GM12878 (cell line): Measurements from ENCODE around the gene S100A10. TPM values are rescaled to one million over a fixed set of nuclear protein-coding genes. Genes with fewer than 3 reads are reported as not detected.

ENCODE experiments used
- ATAC-seq: fragments of 200-7000 bp; cut with Tn5 transposase; 3 replicates; pipeline ENCODE4 v1.9.1; 2020; ENCODE audit warnings: mild to moderate bottlenecking, moderate library complexity
- BruUV-seq: library from RNA; stranded (reverse); fragments of 400-500 nt; replicated peaks from 2 replicates; lab custom pipeline; 2021; lab: Mats Ljungman, UMichigan
- CTCF ChIA-PET: fragments of 300-600 bp; sonication (Branson Sonifier 250); formaldehyde crosslinking; extraction: SDS; loops from one replicate; lab custom pipeline; 2021; ENCODE audit warnings: inconsistent platforms; lab: Yijun Ruan, JAX
- POLR2A ChIA-PET: fragments of 350-600 bp; formaldehyde crosslinking; extraction: SDS; loops from one replicate; lab custom pipeline; 2021; ENCODE audit warnings: inconsistent platforms; lab: Charles Lee
- RAD21 ChIA-PET: fragments of 300-600 bp; sonication (Branson Sonifier 250); formaldehyde crosslinking; loops from one replicate; lab custom pipeline; 2023; ENCODE audit warnings: antibody characterized with exemption; ENCODE audit not compliant: unreplicated experiment; lab: Charles Lee
- SMC1A ChIA-PET: fragments of 300-600 bp; sonication (Branson Sonifier 250); formaldehyde crosslinking; loops from one replicate; lab custom pipeline; 2023; ENCODE audit not compliant: unreplicated experiment, uncharacterized antibody; lab: Charles Lee
- DNase-seq: peaks from one replicate; pipeline ENCODE4 v3.0.0-alpha.2; 2011; ENCODE audit warnings: low read depth, low spot score
- FAIRE-seq: peaks from 3 replicates; lab custom pipeline; 2011; peaks lifted over from hg19 to GRCh38; lab: Jason Lieb, UNC
- H2AFZ ChIP-seq: 2 replicates; pipeline ENCODE4 v1.6.0; 2011; ENCODE audit warnings: low read depth, low read length, control low read depth; ENCODE audit not compliant: control insufficient read depth
- H3K27ac ChIP-seq: 2 replicates; pipeline ENCODE4 v1.5.1; 2011; ENCODE audit warnings: control low read depth; ENCODE audit not compliant: control insufficient read depth, insufficient read depth
- H3K27me3 ChIP-seq, 2 experiments: replicated peaks in 1 of 2; 2 replicates each; pipeline versions ENCODE4 v1.6.0 to v1.6.1; 2011; ENCODE audit warnings: low read length in 1 of 2; ENCODE audit not compliant: control insufficient read depth in 2 of 2, insufficient read depth in 2 of 2
- H3K36me3 ChIP-seq, 2 experiments: 2 replicates each; pipeline ENCODE4 v1.5.1; 2011; ENCODE audit warnings: low read length in 1 of 2; ENCODE audit not compliant: control insufficient read depth in 2 of 2, insufficient read depth in 2 of 2
- H3K4me1 ChIP-seq: 2 replicates; pipeline ENCODE4 v1.6.1; 2011; ENCODE audit warnings: mild to moderate bottlenecking, low read length, moderate library complexity, mixed read lengths; ENCODE audit not compliant: control insufficient read depth, insufficient read depth
- H3K4me2 ChIP-seq: 2 replicates; pipeline ENCODE4 v1.6.0; 2011; ENCODE audit warnings: control low read depth; ENCODE audit not compliant: control insufficient read depth, insufficient read depth
- H3K4me3 ChIP-seq: fragments of 200-600 bp; sonication (generic); 2 replicates; pipeline ENCODE4 v1.5.1; 2016
- H3K79me2 ChIP-seq: 2 replicates; pipeline ENCODE4 v1.6.0; 2011; ENCODE audit warnings: low read length; ENCODE audit not compliant: control insufficient read depth, insufficient read depth
- H3K9ac ChIP-seq: 2 replicates; pipeline ENCODE4 v1.8.0; 2011; ENCODE audit warnings: low read length, control low read depth, mixed read lengths; ENCODE audit not compliant: control insufficient read depth, insufficient read depth
- H3K9me3 ChIP-seq: replicated peaks from 3 replicates; pipeline ENCODE4 v1.5.1; 2011; ENCODE audit warnings: mild to moderate bottlenecking, low read length; ENCODE audit not compliant: control insufficient read depth, insufficient read depth
- H4K20me1 ChIP-seq: 2 replicates; pipeline ENCODE4 v1.6.0; 2011; ENCODE audit not compliant: control insufficient read depth, insufficient read depth
- ELK1 ChIP-seq: IDR thresholded peaks from 2 replicates; pipeline ENCODE4 v1.6.1; 2012; ENCODE audit warnings: low read depth, low read length, improper control_type of control experiment
- HSF1 ChIP-seq: fragments of 150-350 bp; IDR thresholded peaks from 2 replicates; pipeline ENCODE4 v1.6.1; 2014; ENCODE audit warnings: mild to moderate bottlenecking, low read depth, low read length
- MTA3 ChIP-seq: IDR thresholded peaks from 2 replicates; pipeline ENCODE4 v1.6.1; 2012; ENCODE audit warnings: low read length, inconsistent platforms, borderline replicate concordance
- WGBS: methylation state at CpG from one replicate; pipeline ENCODE4 v1.1.6; 2016; ENCODE audit warnings: low lambda C conversion rate; ENCODE audit not compliant: insufficient replicate concordance, insufficient coverage; ENCODE audit errors: missing lambda C conversion rate; 5-methylcytosine and 5-hydroxymethylcytosine counted together
- in situ Hi-C: fragments of 300-500 bp; cut with MboI; formaldehyde crosslinking; loops from 9 replicates; pipeline ENCODE4 v1.14.3; 2018; ENCODE audit warnings: mixed read lengths
- intact Hi-C: fragments of 100-400 bp; cut with micrococcal nuclease; formaldehyde crosslinking; loops from one replicate; pipeline ENCODE4 v1.14.2; 2022; ENCODE audit not compliant: unreplicated experiment
- polyA plus RNA-seq, 11 experiments: library from polyadenylated mRNA; depleted of rRNA in 4 of 11; unstranded in 6 of 11; stranded (reverse) in 5 of 11; fragments of >200 nt; fragmentation: Nextera tagmentation in 4 of 11; fragmentation: Illumina TruSeq in 1 of 11; extraction: Ambion mirVana in 4 of 11; extraction: Trizol in 1 of 11; gene quantifications; 1 replicate in 1 of 11; 2 replicates in 10 of 11; pipeline versions ENCODE4 v1.2.1 to v1.2.3, GENCODE V29; 2011 to 2016; ENCODE audit warnings: inconsistent platforms in 2 of 11, missing spikeins in 2 of 11, low read depth in 1 of 11
- total RNA-seq, 4 experiments: library from RNA; depleted of rRNA in 3 of 4; stranded (reverse); fragments of >200 nt in 3 of 4; fragmentation: Illumina TruSeq in 1 of 4; extraction: Trizol in 1 of 4; gene quantifications; 2 replicates each; pipeline versions ENCODE4 v1.2.1 to v1.2.3, GENCODE V29; 2013 to 2021

Gene S100A10
- total and polyA plus RNA-seq, 10 of the 15 experiments (the other 5 are each of a cell fraction or from before 2014, with no cell fraction given): 0.18 to 2.8 (median 0.61) TPM; not detected in 2

- RAD21 ChIA-PET: no interaction called here
- Histone ChIP-seq H3K4me2 (no peak overlapping the region), H3K36me3 (no peaks in the 10 kb centered on the region), H3K79me2 (no peaks in the 10 kb centered on the region), H4K20me1 (no peaks in the 10 kb centered on the region), H2AFZ (no peak overlapping the region), H3K27ac (no peak overlapping the region), H3K9ac (no peak overlapping the region), H3K9me3 (no peaks in the 10 kb centered on the region), H3K4me1 (no peaks in the 10 kb centered on the region), H3K4me3 (no peak overlapping the region), H3K27me3 (peaks cover 3 to 7% of the 10 kb centered on the region in 2 experiments; a peak in 3 of 4 replicates)
- ATAC-seq (no peak), DNase-seq (no peak), FAIRE-seq (no peak)
- in situ Hi-C loops (no loop called here), intact Hi-C loops (no loop called here)
- WGBS: 64% methylated on average over 18 of the region's 18 CpGs
- POLR2A ChIA-PET: interaction anchor here (0.9 kb wide), 1 partner anchor 18 kb away, joined by 5 read pairs; no protein-coding TSS in a partner anchor
- CTCF ChIA-PET: interaction anchor here (0.6 to 1.3 kb wide), 7 partner anchors 14 to 101 kb away, joined by 3 to 5 read pairs (median 4); no protein-coding TSS in a partner anchor
- TF ChIP-seq HSF1 (no peak), MTA3 (no peak), ELK1 (no peak)
- SMC1A ChIA-PET: interaction anchor here (1.0 kb wide), 1 partner anchor 13 kb away, joined by 3 read pairs; no protein-coding TSS in a partner anchor
- BruUV-seq: no TSS peak
These were observed 44.1 kb downstream of the S100A10 start for GRCh38 chr1:151949371-151950193.
